ENCODE results near the gene TCERG1L. TPM values are rescaled to one million over a fixed set of nuclear protein-coding genes. Genes with fewer than 3 reads are reported as not detected.
"Not testable (repeated sequence)": the region's sequence is repeated elsewhere in the genome, so short reads cannot be mapped to it uniquely, and the experiment has no call there.

TCERG1L gene
- polyA plus RNA-seq, 4 donors: 0.31 to 1.8 (median 1.5) TPM

GRCh38 chr10:131250454-131251145 lies 60.9 kb downstream of the TCERG1L start:
- no peak for DNase-seq (ENCODE audit: low read depth in 4 of 4, low spot score in 3 of 4)

DNA sequence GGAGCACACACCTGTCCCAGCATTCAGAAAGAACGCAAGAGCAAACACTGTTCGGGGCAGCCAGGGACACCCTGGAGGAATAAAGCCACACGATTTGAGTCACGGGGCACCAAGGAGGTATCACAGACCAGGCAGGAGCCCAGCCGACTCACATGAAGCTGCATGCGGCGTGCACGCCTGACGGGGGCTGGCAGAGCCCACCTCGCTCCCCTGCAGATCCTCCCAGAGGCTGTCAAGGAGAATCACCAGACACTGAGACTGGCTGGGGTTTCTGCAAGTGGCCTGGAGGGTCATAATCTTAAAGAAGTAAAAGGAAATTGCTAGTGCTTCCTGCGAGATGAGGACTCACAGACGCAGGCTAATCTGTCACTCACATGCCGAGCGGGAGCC lies 61.6 kb downstream of the TCERG1L start:
- DNase-seq (ENCODE audit: low read depth in 4 of 4, low spot score in 3 of 4): no peak

DNA sequence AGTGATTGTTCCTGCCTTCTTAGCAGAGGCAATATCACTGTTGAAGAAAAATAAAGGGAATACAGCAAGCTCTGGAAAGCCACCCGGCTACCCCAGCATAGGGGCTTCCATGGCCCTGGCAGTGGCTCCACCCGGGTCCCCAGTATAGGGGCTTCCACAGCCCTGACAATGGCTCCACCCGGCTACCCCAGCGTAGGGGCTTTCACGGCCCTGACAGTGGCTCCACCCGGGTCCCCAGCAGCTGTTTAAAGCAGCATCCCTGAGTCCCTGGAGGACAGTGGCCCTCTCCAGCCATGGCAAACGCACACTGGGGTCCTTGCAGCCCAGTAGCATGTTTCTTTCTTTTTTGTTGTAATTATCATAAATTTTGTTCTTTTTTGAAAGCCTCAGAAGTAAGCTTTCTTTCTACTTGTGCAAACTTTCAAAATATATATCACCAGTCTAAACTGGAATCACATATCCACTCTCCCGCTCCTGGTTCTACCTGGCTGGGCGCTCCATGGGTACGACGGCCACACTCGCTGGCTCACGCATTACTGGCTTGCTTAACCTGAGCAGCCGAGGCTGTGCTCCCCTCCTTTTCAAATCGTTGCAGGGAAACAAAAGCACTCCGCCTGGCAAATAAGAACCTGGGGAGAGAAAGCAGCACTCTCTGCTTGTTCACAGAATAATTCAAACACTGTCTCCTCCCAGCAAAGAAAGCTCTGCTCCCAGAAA lies 62.1 kb downstream of the TCERG1L start:
- DNase-seq (ENCODE audit: low read depth in 4 of 4, low spot score in 3 of 4): no peak

DNA sequence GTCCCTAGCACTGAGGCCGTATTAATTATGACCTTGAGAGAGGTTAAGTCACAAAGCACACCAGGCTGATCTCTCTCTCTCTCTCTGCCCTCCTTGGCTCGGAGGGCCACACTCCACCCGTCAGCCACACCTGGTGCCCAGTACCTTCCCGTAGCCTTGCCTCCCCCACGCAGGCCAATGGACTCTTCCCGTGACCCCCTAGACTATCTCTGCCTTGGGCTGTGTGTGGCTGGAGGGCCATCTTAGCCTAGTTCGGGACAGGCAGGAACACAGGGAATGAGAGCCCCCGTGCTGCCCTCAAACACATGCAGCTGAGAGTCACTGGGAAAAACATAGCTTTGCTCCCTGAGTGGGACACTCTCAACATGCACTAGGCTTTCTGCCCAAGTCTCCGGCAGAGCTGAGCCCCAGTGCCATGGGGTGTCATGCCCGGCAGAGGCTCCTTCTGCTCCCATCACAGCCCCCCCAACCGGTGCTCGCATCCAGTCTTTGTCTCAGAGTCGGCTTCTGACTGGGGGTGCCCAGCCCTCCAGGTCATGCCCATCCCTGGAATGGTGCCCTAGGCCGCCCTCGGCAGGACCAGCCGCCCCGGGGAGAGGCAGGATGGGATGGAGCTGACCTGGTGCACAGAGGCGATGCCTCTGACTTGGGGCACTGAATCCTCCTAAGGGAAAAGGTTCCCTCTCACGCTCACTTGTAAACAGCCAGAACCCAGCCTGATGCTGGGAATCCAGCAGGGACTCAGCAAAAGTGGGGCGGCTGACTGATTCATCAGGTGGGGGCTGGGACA lies 63.0 kb downstream of the TCERG1L start:
- no peak for DNase-seq (ENCODE audit: low read depth in 4 of 4, low spot score in 3 of 4)

DNA sequence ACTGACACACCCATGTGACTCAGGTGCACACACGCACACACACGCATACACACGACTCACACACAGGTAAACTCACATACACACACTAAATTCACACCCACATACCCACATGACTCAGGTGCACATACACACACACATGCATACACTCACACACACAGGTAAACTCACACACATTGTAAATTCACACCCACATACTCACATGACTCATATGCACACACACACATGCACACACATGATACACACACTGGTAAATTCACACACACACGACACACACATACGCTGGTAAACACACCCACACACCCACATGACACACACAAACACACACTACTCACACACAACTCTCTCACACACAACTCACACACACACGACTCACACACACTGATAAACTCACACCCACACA lies 63.6 kb downstream of the TCERG1L start:
- DNase-seq (ENCODE audit: low read depth in 4 of 4, low spot score in 3 of 4): no peak

- no peak for DNase-seq (ENCODE audit: low read depth in 4 of 4, low spot score in 3 of 4)
Observed at GRCh38 chr10:131246775-131247174, 64.7 kb downstream of the TCERG1L start.

- DNase-seq (ENCODE audit: low read depth in 4 of 4, low spot score in 3 of 4): no peak
Observed at GRCh38 chr10:131246089-131246488, 65.4 kb downstream of the TCERG1L start.

- DNase-seq (ENCODE audit: low read depth in 4 of 4, low spot score in 3 of 4): no peak
Observed at GRCh38 chr10:131245475-131246059, 66.0 kb downstream of the TCERG1L start.

- no peak for DNase-seq (ENCODE audit: low read depth in 4 of 4, low spot score in 3 of 4)
Observed at GRCh38 chr10:131244836-131245235, 66.7 kb downstream of the TCERG1L start.

DNA sequence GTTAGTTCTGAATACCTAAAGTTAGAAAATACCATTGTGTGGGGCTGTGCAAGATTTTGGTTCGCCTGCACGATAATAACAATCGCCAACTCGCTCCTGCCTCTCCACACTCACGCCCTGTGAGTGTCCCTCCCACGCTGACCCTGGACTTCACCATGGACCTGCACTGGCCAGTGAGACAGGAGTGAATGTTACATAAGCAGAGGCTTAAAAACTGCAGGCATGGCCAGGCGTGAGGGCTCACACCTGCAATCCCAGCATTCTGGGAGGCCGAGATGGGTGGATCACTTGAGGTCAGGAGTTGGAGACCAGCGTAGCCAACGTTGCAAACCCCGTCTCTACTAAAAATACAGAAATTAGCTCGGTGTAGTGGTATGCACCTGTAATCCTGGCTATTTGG lies 68.4 kb downstream of the TCERG1L start:
- no peak for DNase-seq (ENCODE audit: low read depth in 4 of 4, low spot score in 3 of 4)

DNA sequence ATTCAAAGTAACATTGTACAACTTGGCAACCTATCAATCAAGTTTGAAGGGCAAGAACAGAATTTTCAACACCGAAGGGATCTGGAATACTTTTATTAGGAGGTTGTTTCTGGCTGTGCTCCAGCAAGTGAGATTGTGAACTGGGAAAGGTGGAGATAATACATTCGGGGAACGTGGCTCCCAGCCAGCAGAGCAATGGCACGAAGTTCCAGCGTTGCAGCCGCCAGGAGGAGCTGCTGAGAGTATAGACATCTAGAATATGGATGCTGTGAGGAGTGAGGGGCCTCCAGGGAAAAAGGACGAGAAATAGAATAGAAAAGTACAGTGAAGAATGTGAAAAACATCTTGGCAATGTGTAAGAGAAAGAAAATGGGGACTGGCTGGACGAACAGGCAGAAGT lies 69.5 kb downstream of the TCERG1L start:
- no peak for DNase-seq (ENCODE audit: low read depth in 4 of 4, low spot score in 3 of 4)

GRCh38 chr10:131240691-131241090 lies 70.8 kb downstream of the TCERG1L start:
- no peak for DNase-seq (ENCODE audit: low read depth in 4 of 4, low spot score in 3 of 4)

GRCh38 chr10:131239926-131240325 lies 71.6 kb downstream of the TCERG1L start:
- no peak for DNase-seq (ENCODE audit: low read depth in 4 of 4, low spot score in 3 of 4)

DNA sequence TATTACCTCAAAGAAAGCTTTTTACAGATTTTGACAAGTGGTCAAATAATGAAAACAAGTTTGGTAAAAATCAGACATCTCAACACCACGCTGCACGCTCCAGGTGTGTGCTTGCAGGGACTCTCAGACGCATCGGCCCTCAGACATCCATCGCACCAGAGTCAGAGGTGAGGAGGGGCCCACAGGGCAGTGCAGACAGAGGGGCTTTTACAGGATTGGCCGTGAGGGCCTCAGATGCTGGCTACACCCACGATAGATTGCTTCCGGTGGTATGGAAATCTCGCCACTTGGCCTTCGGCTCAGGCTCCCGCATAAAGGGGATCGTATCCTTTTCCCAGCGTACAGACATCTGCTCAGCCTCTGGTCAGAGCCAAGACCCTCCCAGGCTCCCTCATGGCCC lies 72.1 kb downstream of the TCERG1L start:
- DNase-seq (ENCODE audit: low read depth in 4 of 4, low spot score in 3 of 4): no peak

DNA sequence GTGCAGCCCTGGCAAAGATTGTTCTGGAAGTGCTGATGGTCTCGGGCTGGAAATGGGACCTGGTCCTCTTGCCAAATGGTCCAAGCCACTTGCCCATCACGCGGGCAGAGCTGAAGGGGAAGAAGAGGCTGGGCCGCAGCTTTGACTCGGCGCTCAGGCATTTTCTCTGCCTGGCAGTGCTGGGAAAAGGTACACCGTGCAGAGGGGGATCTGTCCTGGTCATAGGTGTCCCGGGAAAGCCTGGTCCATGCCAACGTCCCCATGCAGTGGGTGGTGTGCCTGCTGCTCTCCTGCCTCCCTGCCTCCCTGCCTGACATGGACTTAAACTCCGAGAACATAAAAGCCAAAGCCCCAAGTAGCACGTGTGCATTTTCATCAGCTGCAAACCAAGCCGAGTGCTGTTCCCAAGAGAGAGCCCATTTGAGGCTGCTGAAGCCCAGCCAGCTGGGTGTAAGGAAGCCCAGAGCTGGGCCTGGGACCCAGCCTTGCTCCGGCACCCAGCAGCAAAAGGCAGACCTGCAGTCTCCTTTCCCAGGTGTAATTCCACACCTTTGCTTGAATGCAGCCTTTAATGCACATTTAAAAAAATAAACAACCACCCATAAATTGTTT lies 72.7 kb downstream of the TCERG1L start:
- no peak for DNase-seq (ENCODE audit: low read depth in 4 of 4, low spot score in 3 of 4)

- no peak for DNase-seq (ENCODE audit: low read depth in 4 of 4, low spot score in 3 of 4)
Observed at GRCh38 chr10:131237991-131238651, 73.4 kb downstream of the TCERG1L start.

- DNase-seq (ENCODE audit: low read depth in 4 of 4, low spot score in 3 of 4): not testable (repeated sequence)
Observed at GRCh38 chr10:131234606-131235005, 76.9 kb downstream of the TCERG1L start.

DNA sequence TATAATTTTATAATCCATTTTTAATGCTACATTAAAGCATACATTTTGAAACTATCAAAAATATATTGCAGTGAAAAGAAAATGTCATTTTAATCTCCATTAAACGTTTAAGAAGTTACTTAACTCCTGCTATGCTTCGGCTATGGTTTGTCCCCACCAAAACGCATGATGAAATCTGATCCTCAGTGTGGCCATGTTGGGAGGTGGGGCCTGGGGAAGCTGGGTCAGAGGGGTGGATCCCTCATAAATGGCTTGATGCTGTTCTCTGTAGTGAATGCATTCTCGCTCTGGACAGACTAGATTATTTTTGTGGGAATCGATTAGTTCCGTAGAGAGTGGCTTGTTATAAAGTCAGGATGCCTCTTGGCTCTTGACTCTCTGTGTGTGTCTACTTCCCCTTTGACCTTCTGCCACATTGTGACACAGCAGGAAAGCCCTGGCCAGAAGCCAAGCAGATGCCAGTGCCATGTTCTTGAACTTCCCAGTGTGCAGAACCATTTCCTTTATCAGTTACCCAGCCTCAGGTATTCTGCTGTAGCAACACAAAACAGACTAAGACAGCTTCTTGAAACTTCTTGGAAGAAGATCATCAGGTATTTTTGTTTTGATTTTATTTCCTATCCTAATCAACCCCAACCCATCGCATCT lies 77.8 kb downstream of the TCERG1L start:
- no peak for DNase-seq (ENCODE audit: low read depth in 4 of 4, low spot score in 3 of 4)

GRCh38 chr10:131231965-131232541 lies 79.5 kb downstream of the TCERG1L start:
- no peak for DNase-seq (ENCODE audit: low read depth in 4 of 4, low spot score in 3 of 4)
